HCT116 (cell line): ENCODE results near the gene CLIC5. TPM values are rescaled to one million over a fixed set of nuclear protein-coding genes. Genes with fewer than 3 reads are reported as not detected.

Source experiments
- ATAC-seq: fragments of 200-7000 bp; cut with Tn5 transposase; 2 replicates; pipeline ENCODE4 v1.9.1; 2020; ENCODE audit warnings: mild to moderate bottlenecking, moderate library complexity
- BruUV-seq: library from RNA; stranded (reverse); fragments of 400-500 nt; replicated peaks from 2 replicates; lab custom pipeline; 2021; lab: Mats Ljungman, UMichigan
- CTCF ChIA-PET: fragments of 300-600 bp; sonication (Branson Sonifier 250); formaldehyde crosslinking; loops from one replicate; lab custom pipeline; 2021; ENCODE audit warnings: antibody characterized with exemption; lab: Charles Lee
- POLR2A ChIA-PET: fragments of 300-600, 350-600 bp; sonication (Branson Sonifier 250); formaldehyde crosslinking; loops from one replicate; lab custom pipeline; 2021; ENCODE audit warnings: antibody characterized with exemption; lab: Charles Lee
- RAD21 ChIA-PET, 2 experiments: fragments of 300-600 bp; sonication (Branson Sonifier 250); formaldehyde crosslinking; loops; one replicate each; lab custom pipeline; 2023; ENCODE audit warnings: low total read pairs in 2 of 2; ENCODE audit not compliant: uncharacterized antibody in 2 of 2, unreplicated experiment in 2 of 2, low non-redundant PET in 1 of 2; lab: Charles Lee
- DNase-seq: peaks from one replicate; pipeline ENCODE4 v3.0.0-alpha.2; 2010; ENCODE audit warnings: low read depth, low spot score
- H2AFZ ChIP-seq: fragments of 200-600 bp; shearing (Covaris generic), sonication (generic); 2 replicates; pipeline ENCODE4 v1.6.1; 2017; ENCODE audit warnings: low read depth, mixed run types, mixed read lengths, antibody characterized with exemption, low read length; ENCODE audit not compliant: poor library complexity, severe bottlenecking
- H3K27ac ChIP-seq: 2 replicates; pipeline ENCODE4 v1.5.1; 2012; ENCODE audit warnings: low read depth, low read length
- H3K27me3 ChIP-seq: fragments of 200-600 bp; sonication (generic); 2 replicates; pipeline ENCODE4 v1.6.1; 2016; ENCODE audit warnings: mixed run types, low read length, mixed read lengths; ENCODE audit not compliant: insufficient read depth
- H3K36me3 ChIP-seq, 2 experiments: fragments of 200-500 bp in 1 of 2; fragments of 200-600 bp in 1 of 2; sonication (Bioruptor generic) in 1 of 2; sonication (generic) in 1 of 2; 2 replicates each; pipeline versions ENCODE4 v1.5.1 to v1.6.1; 2014 to 2016; ENCODE audit warnings: low read length in 2 of 2, inconsistent platforms in 1 of 2, mixed read lengths in 1 of 2, mixed run types in 1 of 2; ENCODE audit not compliant: insufficient read depth in 2 of 2, control insufficient read depth in 1 of 2
- H3K4me1 ChIP-seq, 2 experiments: fragments of 200-600 bp in 1 of 2; sonication (generic) in 1 of 2; 2 replicates each; pipeline versions ENCODE4 v1.5.1 to v1.6.1; 2012 to 2017; ENCODE audit warnings: low read length in 2 of 2, inconsistent platforms in 1 of 2, mild to moderate bottlenecking in 1 of 2, mixed read lengths in 1 of 2, mixed run types in 1 of 2, moderate library complexity in 1 of 2; ENCODE audit not compliant: insufficient read depth in 2 of 2, control insufficient read depth in 1 of 2
- H3K4me2 ChIP-seq: fragments of 200-600 bp; sonication (generic); 2 replicates; pipeline ENCODE4 v1.6.1; 2017; ENCODE audit warnings: mixed run types, low read length, mixed read lengths
- H3K4me3 ChIP-seq, 2 experiments: fragments of 200-600 bp in 1 of 2; sonication (generic) in 1 of 2; replicated peaks in 1 of 2; 2 replicates each; pipeline ENCODE4 v1.5.1; 2011 to 2016; ENCODE audit warnings: low read length in 2 of 2, control low read depth in 1 of 2, low read depth in 1 of 2, mild to moderate bottlenecking in 1 of 2, mixed read lengths in 1 of 2, mixed run types in 1 of 2
- H3K79me2 ChIP-seq: fragments of 200-600 bp; sonication (generic); 2 replicates; pipeline ENCODE4 v1.6.1; 2017; ENCODE audit warnings: mild to moderate bottlenecking, mixed run types, low read length, moderate library complexity, mixed read lengths; ENCODE audit not compliant: insufficient read depth
- H3K9ac ChIP-seq: fragments of 200-600 bp; sonication (generic); 2 replicates; pipeline ENCODE4 v1.6.1; 2016; ENCODE audit warnings: low read length, mixed read lengths
- H3K9me2 ChIP-seq: fragments of 200-600 bp; sonication (generic), shearing (Covaris generic); 2 replicates; pipeline ENCODE4 v1.6.1; 2017; ENCODE audit warnings: mixed run types, mild to moderate bottlenecking, moderate library complexity; ENCODE audit not compliant: insufficient read depth
- H3K9me3 ChIP-seq, 2 experiments: fragments of 200-500 bp in 1 of 2; fragments of 200-600 bp in 1 of 2; sonication (Bioruptor generic) in 1 of 2; sonication (generic) in 1 of 2; 2 replicates each; pipeline ENCODE4 v1.6.1; 2014 to 2017; ENCODE audit warnings: low read length in 2 of 2, mixed read lengths in 2 of 2, inconsistent platforms in 1 of 2, low read depth in 1 of 2, mild to moderate bottlenecking in 1 of 2, mixed run types in 1 of 2, moderate library complexity in 1 of 2; ENCODE audit not compliant: control insufficient read depth in 1 of 2, insufficient read depth in 1 of 2
- H4K20me1 ChIP-seq: fragments of 200-600 bp; sonication (generic), shearing (Covaris generic); 2 replicates; pipeline ENCODE4 v1.6.1; 2017; ENCODE audit warnings: mixed run types, mild to moderate bottlenecking, moderate library complexity; ENCODE audit not compliant: insufficient read depth
- ATF3 ChIP-seq: IDR thresholded peaks from 2 replicates; pipeline ENCODE4 v1.6.1; 2012
- CBX3 ChIP-seq: IDR thresholded peaks from 2 replicates; pipeline ENCODE4 v1.6.1; 2012; ENCODE audit warnings: low read depth
- CTCF ChIP-seq, 3 experiments: fragments of 200-600 bp in 1 of 3; sonication (generic) in 1 of 3; IDR thresholded peaks in 2 of 3; conservative IDR thresholded peaks in 1 of 3; 2 replicates each; pipeline ENCODE4 v1.5.1; 2012 to 2017; ENCODE audit warnings: low read depth in 2 of 3, low read length in 2 of 3, antibody characterized with exemption in 1 of 3, borderline replicate concordance in 1 of 3, control low read depth in 1 of 3, mild to moderate bottlenecking in 1 of 3, mixed read lengths in 1 of 3, mixed run types in 1 of 3, moderate library complexity in 1 of 3; ENCODE audit not compliant: insufficient read depth in 1 of 3
- ELF1 ChIP-seq: IDR thresholded peaks from 2 replicates; pipeline ENCODE4 v1.6.1; 2012; ENCODE audit warnings: low read depth, borderline replicate concordance
- EZH2 ChIP-seq: fragments of 200-600 bp; sonication (generic); IDR thresholded peaks from 2 replicates; pipeline ENCODE4 v1.6.1; 2017; ENCODE audit warnings: antibody characterized with exemption, mixed run types
- EZH2phosphoT487 ChIP-seq: fragments of 200-600 bp; IDR thresholded peaks from 2 replicates; pipeline ENCODE4 v1.6.1; 2018; ENCODE audit warnings: antibody characterized with exemption, borderline replicate concordance
- FOSL1 ChIP-seq: IDR thresholded peaks from 2 replicates; pipeline ENCODE4 v1.6.1; 2012; ENCODE audit warnings: low read depth
- JUND ChIP-seq: IDR thresholded peaks from 2 replicates; pipeline ENCODE4 v1.6.1; 2012
- MAX ChIP-seq: IDR thresholded peaks from 2 replicates; pipeline ENCODE4 v1.6.1; 2012
- POLR2A ChIP-seq: IDR thresholded peaks from 2 replicates; pipeline ENCODE4 v1.7.0; 2011; ENCODE audit warnings: borderline replicate concordance; ENCODE audit not compliant: insufficient read depth, insufficient read length; ENCODE audit errors: extremely low read depth
- POLR2AphosphoS5 ChIP-seq: IDR thresholded peaks from 2 replicates; pipeline ENCODE4 v1.6.1; 2011; ENCODE audit warnings: mild to moderate bottlenecking, low read depth, low read length, moderate library complexity
- RAD21 ChIP-seq: IDR thresholded peaks from 2 replicates; pipeline ENCODE4 v1.6.1; 2012; ENCODE audit warnings: low read depth, mild to moderate bottlenecking
- REST ChIP-seq: IDR thresholded peaks from 2 replicates; pipeline ENCODE4 v1.6.1; 2012; ENCODE audit warnings: low read depth
- SIN3A ChIP-seq: IDR thresholded peaks from 2 replicates; pipeline ENCODE4 v1.6.1; 2012; ENCODE audit warnings: low read depth
- SP1 ChIP-seq: IDR thresholded peaks from 2 replicates; pipeline ENCODE4 v1.6.1; 2012; ENCODE audit warnings: low read depth
- SRF ChIP-seq: IDR thresholded peaks from 2 replicates; pipeline ENCODE4 v1.6.1; 2012; ENCODE audit warnings: low read depth
- YY1 ChIP-seq: IDR thresholded peaks from 2 replicates; pipeline ENCODE4 v1.6.1; 2011; ENCODE audit warnings: low read length, low read depth, moderate library complexity, mild to moderate bottlenecking; ENCODE audit not compliant: insufficient replicate concordance; ENCODE audit errors: extremely low read depth
- ZBTB33 ChIP-seq: IDR thresholded peaks from 2 replicates; pipeline ENCODE4 v1.6.1; 2011; ENCODE audit warnings: mild to moderate bottlenecking, low read length, moderate library complexity; ENCODE audit not compliant: insufficient replicate concordance; ENCODE audit errors: extremely low read depth
- ZFX ChIP-seq: fragments of 450-650 bp; IDR thresholded peaks from 2 replicates; pipeline ENCODE4 v1.6.1; 2017
- intact Hi-C: fragments of 100-400 bp; cut with micrococcal nuclease; formaldehyde crosslinking; loops from 2 replicates; pipeline ENCODE4 v1.10.0; 2022
- total RNA-seq: library from RNA; stranded (reverse); gene quantifications from one replicate; pipeline ENCODE4 v1.2.1, GENCODE V29; 2021; ENCODE audit not compliant: unreplicated experiment

CLIC5 gene
- total RNA-seq, 1 experiment from 2014 or later = 0.20 TPM

- H3K9ac ChIP-seq = no peak overlapping the region
- CTCF ChIA-PET = no interaction called here
- no peak for ATAC-seq
- no peaks in the 10 kb centered on the region for H3K9me2 ChIP-seq
- H3K4me2 ChIP-seq = no peak overlapping the region
- no peak overlapping the region for H3K4me3 ChIP-seq
- RAD21 ChIA-PET = no interaction called here
- no peaks in the 10 kb centered on the region for H4K20me1 ChIP-seq
- no peaks in the 10 kb centered on the region for H3K36me3 ChIP-seq
- H3K27ac ChIP-seq = no peak overlapping the region
- no peak for DNase-seq
- H3K9me3 ChIP-seq = no peaks in the 10 kb centered on the region
- H2AFZ ChIP-seq = no peak overlapping the region
- POLR2A ChIA-PET = no interaction called here
- TF ChIP-seq RAD21 = no peak
- TF ChIP-seq ZFX = no peak
- no peak for TF ChIP-seq EZH2phosphoT487
- no peak for TF ChIP-seq CTCF (IDR thresholded peaks at IDR 0.05 in 2 of 3, conservative IDR thresholded peaks at IDR 0.05 in 1 of 3; ENCODE audit: borderline replicate concordance in 1 of 3, insufficient read depth in 1 of 3, low read depth in 2 of 3, low read length in 2 of 3)
- no peak for TF ChIP-seq CBX3
- no peak for TF ChIP-seq ELF1
- TF ChIP-seq REST = no peak
- TF ChIP-seq EZH2 = no peak
- no peak for TF ChIP-seq ATF3
- no peak for TF ChIP-seq FOSL1
- TF ChIP-seq SP1 = no peak
- TF ChIP-seq YY1 = no peak
- TF ChIP-seq SIN3A = no peak
- no peak for TF ChIP-seq MAX
- TF ChIP-seq POLR2AphosphoS5 = no peak
- no peak for TF ChIP-seq JUND
- no peak for TF ChIP-seq POLR2A
- no peak for TF ChIP-seq ZBTB33
- no peak for TF ChIP-seq SRF
- intact Hi-C loops = no loop called here
- BruUV-seq = no TSS peak
- H3K27me3 ChIP-seq = no peaks in the 10 kb centered on the region
- H3K79me2 ChIP-seq = no peaks in the 10 kb centered on the region
- H3K4me1 ChIP-seq = no peaks in the 10 kb centered on the region
Measured at GRCh38 chr6:46054516-46054915, 38.9 kb upstream of the CLIC5 start.
